Measurements from ENCODE around the gene NIFK. TPM values are rescaled to one million over a fixed set of nuclear protein-coding genes. Genes with fewer than 3 reads are reported as not detected.

The NIFK gene
- total and polyA plus RNA-seq, 2 of the 4 experiments (the other 2 are of a cell fraction): 19.5 to 24.3 TPM

GRCh38 chr2:121707920-121708361 lies 28.7 kb downstream of the NIFK start:
- Histone ChIP-seq H3K4me3 (ENCODE audit: insufficient read depth, low read depth, low read length) (no peak overlapping the region), H3K36me3 (ENCODE audit: control insufficient read depth, insufficient read depth, low read length) (no peaks in the 10 kb centered on the region), H3K9me1 (ENCODE audit: insufficient read depth, low read length) (peaks cover 7% of the 10 kb centered on the region), H3K4me2 (ENCODE audit: low read depth, low read length) (no peak overlapping the region), H3K27me3 (ENCODE audit: control insufficient read depth, insufficient read depth, low read length) (no peaks in the 10 kb centered on the region), H3K79me1 (ENCODE audit: low read depth in 1 of 2, low read length in 2 of 2) (no peaks in the 10 kb centered on the region), H3K18ac (ENCODE audit: low read depth, low read length) (no peak overlapping the region), H3K14ac (replicated peaks; ENCODE audit: low read depth, low read length) (no peak overlapping the region), H3K4me1 (ENCODE audit: control insufficient read depth, insufficient read depth, low read length) (peaks cover 10% of the 10 kb centered on the region), H3K56ac (ENCODE audit: extremely low read depth, insufficient read depth, low read length) (no peak overlapping the region), H3K4ac (ENCODE audit: low read depth, low read length) (no peak overlapping the region), H3K9me3 (ENCODE audit: control insufficient read depth, insufficient read depth, low read length) (no peaks in the 10 kb centered on the region), H2BK120ac (ENCODE audit: low read depth, low read length) (no peak overlapping the region), H4K5ac (ENCODE audit: low read depth, low read length) (no peak overlapping the region), H2AK9ac (replicated peaks; ENCODE audit: low read depth, low read length, poor library complexity) (peak overlapping the region; percentile 57), H2AK5ac (ENCODE audit: low read depth, low read length) (no peak overlapping the region), H2BK5ac (ENCODE audit: low read depth, low read length, poor library complexity, severe bottlenecking) (no peak overlapping the region), H3K9ac (ENCODE audit: low read depth, low read length) (no peak overlapping the region), H2BK15ac (ENCODE audit: low read depth, low read length) (no peak overlapping the region), H4K8ac (ENCODE audit: low read depth in 2 of 2, low read length in 2 of 2) (no peak overlapping the region), H4K91ac (ENCODE audit: insufficient read depth, low read depth, low read length) (no peak overlapping the region), H3K27ac (ENCODE audit: insufficient read depth, low read length) (no peak overlapping the region), H3K23ac (ENCODE audit: low read depth, low read length) (no peak overlapping the region), H4K20me1 (ENCODE audit: insufficient read depth, low read length) (no peaks in the 10 kb centered on the region), H2BK20ac (ENCODE audit: low read depth, low read length) (no peak overlapping the region), H2AFZ (replicated peaks; ENCODE audit: low read length, poor library complexity) (no peak overlapping the region)
- intact Hi-C loops (cut with micrococcal nuclease) (no loop called here), in situ Hi-C loops (cut with MboI; ENCODE audit: low sequenced_read_pairs) (no loop called here), dilution Hi-C loops (cut with HindIII; ENCODE audit: low sequenced_read_pairs, unreplicated experiment) (no loop called here)
- POLR2A ChIA-PET (ENCODE audit: unreplicated experiment): no interaction called here
- no peak for ATAC-seq (ENCODE audit: low read depth)
- CTCF ChIA-PET: interaction anchor here (0.6 kb wide), 1 partner anchor 286 kb away, joined by 5 read pairs; no protein-coding TSS in a partner anchor
- no peak for DNase-seq
- no CpG with 5 or more reads among the region's 5 CpGs for WGBS, 2 experiments (ENCODE audit: extremely low coverage in 2 of 2, insufficient read length in 1 of 2)
- BruUV-seq (replicated peaks): no TSS peak
- TF ChIP-seq ELK1 (IDR thresholded peaks at IDR 0.05; ENCODE audit: borderline replicate concordance, low read depth, low read length) (no peak), MXI1 (IDR thresholded peaks at IDR 0.05; ENCODE audit: borderline replicate concordance, low read depth, low read length) (no peak)
